ENCODE results near the gene ACRBP.

Gene ACRBP

GRCh38 chr12:6646276-6647082 is 753 bp downstream of the ACRBP start:
- Histone ChIP-seq H3K27ac (ENCODE audit: low read depth, low read length, severe bottlenecking) (no peak overlapping the region), H3K9me3 (ENCODE audit: control insufficient read depth, low read length) (peaks cover 5% of the 10 kb centered on the region), H3K4me3 (ENCODE audit: extremely low read depth, insufficient read depth, low read length, poor library complexity, severe bottlenecking) (no peak overlapping the region), H3K36me3 (ENCODE audit: control insufficient read depth, insufficient read depth, low read length) (peaks cover 31% of the 10 kb centered on the region), H3K4me1 (ENCODE audit: control insufficient read depth, insufficient read depth, low read length, poor library complexity, severe bottlenecking) (no peaks in the 10 kb centered on the region)
- WGBS, 2 experiments (ENCODE audit: insufficient coverage in 2 of 2): 89 to 96% methylated on average over 18 to 27 of the region's 28 CpGs

DNA sequence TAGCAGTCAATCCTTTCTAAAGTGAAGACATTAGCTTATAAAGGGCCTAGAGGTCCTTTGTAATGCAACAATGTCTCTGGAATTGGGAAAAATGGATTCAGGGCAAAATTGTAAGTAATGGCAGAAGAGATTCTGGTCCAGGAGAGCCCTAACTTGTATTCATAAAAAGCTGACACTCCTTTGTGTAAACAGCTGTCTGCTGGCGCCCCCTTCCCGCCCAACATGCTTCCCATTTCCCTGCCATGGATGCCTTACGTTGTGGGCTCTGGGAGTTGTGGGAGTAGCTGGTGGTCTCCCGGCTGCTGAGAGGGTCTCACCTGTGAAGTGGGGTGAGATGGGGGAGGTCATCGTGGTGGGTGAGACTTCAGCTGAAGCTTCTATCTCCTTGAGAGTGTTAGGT is 2.3 kb downstream of the ACRBP start:
- H3K4me3 ChIP-seq (ENCODE audit: extremely low read depth, insufficient read depth, low read length, poor library complexity, severe bottlenecking): no peak overlapping the region

GRCh38 chr12:6644257-6644596 is 3.0 kb downstream of the ACRBP start:
- 84 to 85% methylated on average over 4 of the region's 6 CpGs for WGBS, 2 experiments (ENCODE audit: insufficient coverage in 2 of 2)
- Histone ChIP-seq H3K27ac (ENCODE audit: low read depth, low read length, severe bottlenecking) (peak overlapping the region; percentile 24), H3K4me1 (ENCODE audit: control insufficient read depth, insufficient read depth, low read length, poor library complexity, severe bottlenecking) (peaks cover 2% of the 10 kb centered on the region), H3K4me3 (ENCODE audit: extremely low read depth, insufficient read depth, low read length, poor library complexity, severe bottlenecking) (no peak overlapping the region), H3K36me3 (ENCODE audit: control insufficient read depth, insufficient read depth, low read length) (peaks cover 15% of the 10 kb centered on the region), H3K9me3 (ENCODE audit: control insufficient read depth, low read length) (peaks cover 5% of the 10 kb centered on the region)

More for the DNA sequence above, 2.3 kb downstream of the ACRBP start:
- 28 to 61% methylated on average over 2 to 3 of the region's 5 CpGs for WGBS, 2 experiments (ENCODE audit: insufficient coverage in 2 of 2)
- H3K4me1 ChIP-seq (ENCODE audit: control insufficient read depth, insufficient read depth, low read length, poor library complexity, severe bottlenecking): no peaks in the 10 kb centered on the region
- H3K36me3 ChIP-seq (ENCODE audit: control insufficient read depth, insufficient read depth, low read length): peaks cover 15% of the 10 kb centered on the region
- peak overlapping the region; percentile 24 for H3K27ac ChIP-seq (ENCODE audit: low read depth, low read length, severe bottlenecking)
- H3K9me3 ChIP-seq (ENCODE audit: control insufficient read depth, low read length): peaks cover 5% of the 10 kb centered on the region

DNA sequence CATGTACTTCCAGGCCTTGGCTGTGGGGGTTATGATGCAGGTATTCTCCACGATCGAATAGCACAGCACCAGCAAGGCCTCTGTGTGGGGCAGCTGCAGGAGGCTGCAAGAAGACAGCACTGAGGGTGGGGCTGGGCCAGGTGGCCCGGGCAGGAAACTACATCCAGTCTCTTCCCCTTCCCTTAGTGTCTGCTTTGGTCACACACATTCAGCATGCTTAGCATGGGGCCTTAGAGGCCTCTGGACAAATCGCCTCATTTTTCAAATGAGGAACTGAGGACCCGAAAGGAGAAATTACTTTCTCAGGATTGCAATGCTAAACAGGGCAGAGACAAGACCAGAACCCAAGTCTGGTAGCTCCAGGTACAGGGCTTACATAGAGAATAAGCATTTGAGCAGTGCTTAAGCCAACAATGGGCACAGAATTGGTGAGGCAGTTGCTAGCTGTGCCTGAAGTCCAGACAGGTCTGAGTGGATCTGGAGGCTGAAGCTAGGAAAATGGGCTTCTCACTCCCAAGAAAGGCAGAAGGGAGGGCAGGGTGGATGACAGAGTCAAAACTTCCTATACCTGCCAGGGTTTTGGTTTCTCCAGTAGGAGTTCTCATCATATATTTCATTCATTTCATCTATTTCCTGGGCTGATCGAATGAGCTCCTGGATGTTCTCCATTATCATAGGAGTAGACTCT is 3.5 kb downstream of the ACRBP start:
- 88 to 93% methylated on average over 4 to 6 of the region's 6 CpGs for WGBS, 2 experiments (ENCODE audit: insufficient coverage in 2 of 2)
- Histone ChIP-seq H3K27ac (ENCODE audit: low read depth, low read length, severe bottlenecking) (no peak overlapping the region), H3K9me3 (ENCODE audit: control insufficient read depth, low read length) (peaks cover 5% of the 10 kb centered on the region), H3K36me3 (ENCODE audit: control insufficient read depth, insufficient read depth, low read length) (peaks cover 14% of the 10 kb centered on the region), H3K4me1 (ENCODE audit: control insufficient read depth, insufficient read depth, low read length, poor library complexity, severe bottlenecking) (peaks cover 7% of the 10 kb centered on the region), H3K4me3 (ENCODE audit: extremely low read depth, insufficient read depth, low read length, poor library complexity, severe bottlenecking) (no peak overlapping the region)

- Histone ChIP-seq H3K9me3 (ENCODE audit: control insufficient read depth, low read length) (peaks cover 5% of the 10 kb centered on the region), H3K36me3 (ENCODE audit: control insufficient read depth, insufficient read depth, low read length) (peaks cover 4% of the 10 kb centered on the region), H3K4me3 (ENCODE audit: extremely low read depth, insufficient read depth, low read length, poor library complexity, severe bottlenecking) (no peak overlapping the region), H3K4me1 (ENCODE audit: control insufficient read depth, insufficient read depth, low read length, poor library complexity, severe bottlenecking) (peaks cover 19% of the 10 kb centered on the region), H3K27ac (ENCODE audit: low read depth, low read length, severe bottlenecking) (no peak overlapping the region)
- 80 to 84% methylated on average over 4 of the region's 4 CpGs for WGBS, 2 experiments (ENCODE audit: insufficient coverage in 2 of 2)
Measured at GRCh38 chr12:6641131-6641530, 6.1 kb downstream of the ACRBP start.

DNA sequence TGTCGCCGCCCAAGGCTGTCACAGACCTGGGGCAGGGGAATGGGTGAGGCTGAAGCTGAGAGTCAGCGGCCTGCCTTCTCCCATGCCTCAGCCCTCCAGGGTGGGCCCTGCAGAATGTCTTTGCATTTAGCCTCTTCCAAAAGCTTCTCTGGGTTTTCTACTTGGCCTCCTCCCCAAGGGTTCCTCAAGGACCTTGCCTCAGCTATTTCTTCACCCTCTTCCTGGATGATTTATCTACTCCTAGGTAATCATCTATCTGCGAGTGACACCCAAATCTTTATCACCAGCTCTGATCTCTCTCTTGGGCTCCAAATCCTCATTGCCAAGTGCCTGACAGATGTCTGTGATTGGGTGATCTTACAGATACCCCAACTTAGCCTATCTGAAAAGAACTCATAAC is 6.7 kb downstream of the ACRBP start:
- H3K9me3 ChIP-seq (ENCODE audit: control insufficient read depth, low read length): peaks cover 5% of the 10 kb centered on the region
- peaks cover 25% of the 10 kb centered on the region for H3K4me1 ChIP-seq (ENCODE audit: control insufficient read depth, insufficient read depth, low read length, poor library complexity, severe bottlenecking)
- peaks cover 4% of the 10 kb centered on the region for H3K36me3 ChIP-seq (ENCODE audit: control insufficient read depth, insufficient read depth, low read length)
- H3K4me3 ChIP-seq (ENCODE audit: extremely low read depth, insufficient read depth, low read length, poor library complexity, severe bottlenecking): no peak overlapping the region
- 91 to 100% methylated on average over 2 to 3 of the region's 4 CpGs for WGBS, 2 experiments (ENCODE audit: insufficient coverage in 2 of 2)
- H3K27ac ChIP-seq (ENCODE audit: low read depth, low read length, severe bottlenecking): no peak overlapping the region

GRCh38 chr12:6639151-6639801 is 8.0 kb downstream of the ACRBP start:
- Histone ChIP-seq H3K9me3 (ENCODE audit: control insufficient read depth, low read length) (peaks cover 5% of the 10 kb centered on the region), H3K4me1 (ENCODE audit: control insufficient read depth, insufficient read depth, low read length, poor library complexity, severe bottlenecking) (peaks cover 28% of the 10 kb centered on the region), H3K27ac (ENCODE audit: low read depth, low read length, severe bottlenecking) (peak overlapping the region; percentile 82), H3K36me3 (ENCODE audit: control insufficient read depth, insufficient read depth, low read length) (peaks cover 4% of the 10 kb centered on the region), H3K4me3 (ENCODE audit: extremely low read depth, insufficient read depth, low read length, poor library complexity, severe bottlenecking) (no peak overlapping the region)
- WGBS, 2 experiments (ENCODE audit: insufficient coverage in 2 of 2): 78 to 89% methylated on average over 6 to 9 of the region's 11 CpGs

- Histone ChIP-seq H3K36me3 (ENCODE audit: control insufficient read depth, insufficient read depth, low read length) (no peaks in the 10 kb centered on the region), H3K9me3 (ENCODE audit: control insufficient read depth, low read length) (no peaks in the 10 kb centered on the region), H3K4me3 (ENCODE audit: extremely low read depth, insufficient read depth, low read length, poor library complexity, severe bottlenecking) (no peak overlapping the region), H3K27ac (ENCODE audit: low read depth, low read length, severe bottlenecking) (peak overlapping the region; percentile 82), H3K4me1 (ENCODE audit: control insufficient read depth, insufficient read depth, low read length, poor library complexity, severe bottlenecking) (peaks cover 28% of the 10 kb centered on the region)
- WGBS, 2 experiments (ENCODE audit: insufficient coverage in 2 of 2): 83 to 91% methylated on average over 7 to 8 of the region's 9 CpGs
Measured at GRCh38 chr12:6638305-6638704, 8.9 kb downstream of the ACRBP start.

- Histone ChIP-seq H3K4me3 (ENCODE audit: extremely low read depth, insufficient read depth, low read length, poor library complexity, severe bottlenecking) (no peak within 1 kb of the TSS), H3K36me3 (ENCODE audit: control insufficient read depth, insufficient read depth, low read length) (no peaks in the 10 kb centered on the region), H3K9me3 (ENCODE audit: control insufficient read depth, low read length) (no peaks in the 10 kb centered on the region), H3K4me1 (ENCODE audit: control insufficient read depth, insufficient read depth, low read length, poor library complexity, severe bottlenecking) (peaks cover 40% of the 10 kb centered on the region), H3K27ac (ENCODE audit: low read depth, low read length, severe bottlenecking) (peak within 1 kb of the TSS; percentile 29)
- WGBS, 2 experiments (ENCODE audit: insufficient coverage in 2 of 2): 71 to 73% methylated on average over 12 to 18 of the region's 18 CpGs
Measured at GRCh38 chr12:6635856-6636531, 11.2 kb downstream of the ACRBP start, which contains the start of gene LPAR5. Gene LPAR5 (minus strand): TSS chr12:6635959. CDS start chr12:6621248, 14,711 bp downstream.

GRCh38 chr12:6635375-6635855 is 11.8 kb downstream of the ACRBP start:
- Histone ChIP-seq H3K9me3 (ENCODE audit: control insufficient read depth, low read length) (no peaks in the 10 kb centered on the region), H3K27ac (ENCODE audit: low read depth, low read length, severe bottlenecking) (peak overlapping the region; percentile 17), H3K36me3 (ENCODE audit: control insufficient read depth, insufficient read depth, low read length) (no peaks in the 10 kb centered on the region), H3K4me3 (ENCODE audit: extremely low read depth, insufficient read depth, low read length, poor library complexity, severe bottlenecking) (no peak overlapping the region), H3K4me1 (ENCODE audit: control insufficient read depth, insufficient read depth, low read length, poor library complexity, severe bottlenecking) (peaks cover 40% of the 10 kb centered on the region)
- WGBS, 2 experiments (ENCODE audit: insufficient coverage in 2 of 2): 64 to 77% methylated on average over 5 of the region's 5 CpGs
